ENCODE results near the gene PPTC7. TPM values are rescaled to one million over a fixed set of nuclear protein-coding genes. Genes with fewer than 3 reads are reported as not detected.

PPTC7 gene
- total and polyA plus RNA-seq, 10 of the 15 experiments (the other 5 are each of a cell fraction or from before 2014, with no cell fraction given), result 4.0 to 69.6 (median 12.3) TPM

GRCh38 chr12:110627500-110628195 is 44.5 kb upstream of the PPTC7 start (continued):
- TF ChIP-seq ZNF687 (IDR thresholded peaks at IDR 0.05), result no peak
- no peak for TF ChIP-seq MTA3 (IDR thresholded peaks at IDR 0.05; ENCODE audit: borderline replicate concordance, low read length)
- TF ChIP-seq IKZF1 (conservative IDR thresholded peaks at IDR 0.05), result no peak

- DNase-seq (ENCODE audit: low read depth, low spot score) (no peak), ATAC-seq (no peak), FAIRE-seq (no peak)
- no peaks in the 10 kb centered on the region for H3K27me3 ChIP-seq (replicated peaks in 1 of 2; ENCODE audit: control insufficient read depth in 2 of 2, insufficient read depth in 2 of 2, low read length in 1 of 2)
- ChIA-PET POLR2A (interaction anchor here (0.6 to 4.6 kb wide), 2 partner anchors 11 to 415 kb away, joined by 4 to 46 read pairs; no protein-coding TSS in a partner anchor), CTCF (interaction anchor here (1.5 to 5.4 kb wide), 2 partner anchors 11 to 75 kb away, joined by 4 to 46 read pairs; no protein-coding TSS in a partner anchor), SMC1A (ENCODE audit: uncharacterized antibody, unreplicated experiment) (interaction anchor here (4.8 to 11.6 kb wide), 4 partner anchors 11 to 76 kb away, joined by 24 to 103 read pairs (median 52); no protein-coding TSS in a partner anchor), RAD21 (ENCODE audit: unreplicated experiment) (interaction anchor here (1.7 kb wide), 1 partner anchor 13 kb away, joined by 5 read pairs; no protein-coding TSS in a partner anchor)
- H3K4me2 ChIP-seq (ENCODE audit: control insufficient read depth, insufficient read depth), result no peak overlapping the region
- H3K4me3 ChIP-seq, result no peak overlapping the region
- no peaks in the 10 kb centered on the region for H3K9me3 ChIP-seq (replicated peaks; ENCODE audit: control insufficient read depth, insufficient read depth, low read length)
- H3K9ac ChIP-seq (ENCODE audit: control insufficient read depth, insufficient read depth, low read length), result no peak overlapping the region
- in situ Hi-C loops (cut with MboI) (no loop called here), intact Hi-C loops (cut with micrococcal nuclease; ENCODE audit: unreplicated experiment) (no loop called here)
- no peaks in the 10 kb centered on the region for H4K20me1 ChIP-seq (ENCODE audit: control insufficient read depth, insufficient read depth)
- TF ChIP-seq NKRF (conservative IDR thresholded peaks at IDR 0.05), result no peak
- TF ChIP-seq BMI1 (IDR thresholded peaks at IDR 0.05; ENCODE audit: borderline replicate concordance), result no peak
- TF ChIP-seq CHD2 (IDR thresholded peaks at IDR 0.05; ENCODE audit: borderline replicate concordance, low read depth, low read length), result no peak
- TF ChIP-seq HCFC1 (IDR thresholded peaks at IDR 0.05; ENCODE audit: low read length), result no peak
- no peak for TF ChIP-seq BACH1 (IDR thresholded peaks at IDR 0.05; ENCODE audit: borderline replicate concordance)
- WGBS (ENCODE audit: insufficient coverage, insufficient replicate concordance, low lambda C conversion rate, missing lambda C conversion rate), result 98% methylated on average over 3 of the region's 3 CpGs
- H2AFZ ChIP-seq (ENCODE audit: control insufficient read depth, low read depth, low read length), result no peak overlapping the region
- peaks cover 28% of the 10 kb centered on the region for H3K4me1 ChIP-seq (ENCODE audit: control insufficient read depth, insufficient read depth, low read length)
- no TSS peak for BruUV-seq (replicated peaks)
- no peaks in the 10 kb centered on the region for H3K79me2 ChIP-seq (ENCODE audit: control insufficient read depth, insufficient read depth, low read length)
- H3K27ac ChIP-seq (ENCODE audit: control insufficient read depth, insufficient read depth), result no peak overlapping the region
- H3K36me3 ChIP-seq (ENCODE audit: control insufficient read depth in 2 of 2, insufficient read depth in 2 of 2, low read length in 1 of 2), result no peaks in the 10 kb centered on the region
These were observed 39.5 kb upstream of the PPTC7 start for GRCh38 chr12:110622582-110622981.

All from GM12878 (cell line).